ENCODE data around the gene UGT1A7. TPM values are rescaled to one million over a fixed set of nuclear protein-coding genes. Genes with fewer than 3 reads are reported as not detected.

UGT1A7 gene
- total RNA-seq, 4 donors from 2014 or later, result 28.1 to 145 (median 78.5) TPM

DNA sequence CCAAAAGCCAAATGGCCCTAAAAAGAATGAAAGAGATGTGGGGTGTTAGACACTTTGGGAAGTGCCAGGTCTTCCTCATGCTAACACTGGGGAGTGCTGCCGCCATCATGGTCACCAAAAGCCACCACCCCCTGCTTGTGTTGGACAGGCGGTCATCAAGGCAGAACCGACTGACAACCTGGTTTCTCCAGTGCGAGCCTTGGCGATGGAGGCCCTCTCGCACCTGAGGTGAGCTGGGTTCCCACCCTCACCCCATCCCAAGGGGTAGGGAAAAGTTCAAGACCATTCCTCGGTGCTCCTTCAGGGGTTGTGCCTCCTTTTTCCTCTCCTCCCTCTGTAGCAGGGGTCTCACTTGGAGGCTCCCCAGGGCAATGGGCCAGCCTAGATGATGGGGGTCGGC lies 130.0 kb downstream of the UGT1A7 start:
- Histone ChIP-seq H3K27me3 (peaks cover 0 to 35% (median 0%) of the 10 kb centered on the region in 4 donors), H3K4me3 (no peak overlapping the region), H3K36me3 (no peaks in the 10 kb centered on the region), H3K27ac (no peak overlapping the region), H3K4me1 (no peaks in the 10 kb centered on the region), H3K9me3 (no peaks in the 10 kb centered on the region)
- TF ChIP-seq, protein P1, sequence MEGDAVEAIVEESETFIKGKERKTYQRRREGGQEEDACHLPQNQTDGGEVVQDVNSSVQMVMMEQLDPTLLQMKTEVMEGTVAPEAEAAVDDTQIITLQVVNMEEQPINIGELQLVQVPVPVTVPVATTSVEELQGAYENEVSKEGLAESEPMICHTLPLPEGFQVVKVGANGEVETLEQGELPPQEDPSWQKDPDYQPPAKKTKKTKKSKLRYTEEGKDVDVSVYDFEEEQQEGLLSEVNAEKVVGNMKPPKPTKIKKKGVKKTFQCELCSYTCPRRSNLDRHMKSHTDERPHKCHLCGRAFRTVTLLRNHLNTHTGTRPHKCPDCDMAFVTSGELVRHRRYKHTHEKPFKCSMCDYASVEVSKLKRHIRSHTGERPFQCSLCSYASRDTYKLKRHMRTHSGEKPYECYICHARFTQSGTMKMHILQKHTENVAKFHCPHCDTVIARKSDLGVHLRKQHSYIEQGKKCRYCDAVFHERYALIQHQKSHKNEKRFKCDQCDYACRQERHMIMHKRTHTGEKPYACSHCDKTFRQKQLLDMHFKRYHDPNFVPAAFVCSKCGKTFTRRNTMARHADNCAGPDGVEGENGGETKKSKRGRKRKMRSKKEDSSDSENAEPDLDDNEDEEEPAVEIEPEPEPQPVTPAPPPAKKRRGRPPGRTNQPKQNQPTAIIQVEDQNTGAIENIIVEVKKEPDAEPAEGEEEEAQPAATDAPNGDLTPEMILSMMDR (IDR thresholded peaks at IDR 0.05), result no peak
- no peak for TF ChIP-seq POLR2A (IDR thresholded peaks at IDR 0.05)
- no peak for DNase-seq
- WGBS, 2 donors, result 83 to 86% methylated on average over 3 to 8 of the region's 8 CpGs
- intact Hi-C loops (cut with DNase I), result no loop called here

DNA sequence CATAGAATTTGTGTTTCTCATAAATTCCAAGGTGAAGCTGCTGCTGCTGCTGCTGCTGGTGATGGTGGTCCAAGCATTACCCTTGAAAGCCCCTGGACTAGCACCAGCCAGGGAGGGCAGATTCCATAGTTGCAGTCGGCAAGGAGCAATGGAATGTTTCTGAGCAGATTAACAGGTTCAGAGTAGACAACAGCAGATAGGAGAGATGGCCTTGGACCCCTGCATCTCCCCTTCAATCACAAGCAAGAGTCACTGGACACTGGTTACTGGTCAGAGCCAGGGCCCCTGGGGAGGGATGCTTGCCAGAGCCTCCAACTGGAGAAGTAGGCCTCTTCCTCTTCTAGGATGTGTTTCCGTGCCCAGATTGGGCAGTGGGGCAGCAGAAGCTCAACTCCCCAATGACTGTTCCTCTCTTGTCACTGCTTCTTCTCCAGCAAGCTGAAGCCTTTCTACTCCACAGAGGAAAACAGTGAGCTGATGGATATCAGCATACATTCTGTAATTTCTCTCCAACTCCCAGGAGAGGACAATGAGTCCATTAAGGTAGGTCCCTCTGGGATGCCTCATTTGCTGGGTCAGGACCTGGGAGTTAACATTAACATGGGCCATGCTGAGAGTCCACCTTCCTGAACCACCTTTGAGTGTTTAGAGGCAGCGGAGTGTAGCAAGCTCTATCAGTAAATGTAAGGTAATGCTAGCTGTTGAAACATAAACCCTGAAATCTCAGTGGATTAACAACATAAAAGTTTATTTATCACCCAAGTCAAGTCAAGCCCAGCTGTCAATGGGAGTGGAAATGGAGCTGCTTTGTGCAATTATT lies 131.7 kb downstream of the UGT1A7 start:
- intact Hi-C loops (cut with DNase I), result no loop called here
- Histone ChIP-seq H3K9me3 (no peaks in the 10 kb centered on the region), H3K27ac (no peak overlapping the region), H3K4me1 (no peaks in the 10 kb centered on the region), H3K4me3 (no peak overlapping the region), H3K36me3 (no peaks in the 10 kb centered on the region), H3K27me3 (peaks cover 0 to 24% (median 0%) of the 10 kb centered on the region in 4 donors)
- TF ChIP-seq, protein P1 (IDR thresholded peaks at IDR 0.05), result no peak
- no peak for TF ChIP-seq POLR2A (IDR thresholded peaks at IDR 0.05)
- 86 to 93% methylated on average over 2 of the region's 3 CpGs for WGBS, 2 donors
- DNase-seq, result no peak

DNA sequence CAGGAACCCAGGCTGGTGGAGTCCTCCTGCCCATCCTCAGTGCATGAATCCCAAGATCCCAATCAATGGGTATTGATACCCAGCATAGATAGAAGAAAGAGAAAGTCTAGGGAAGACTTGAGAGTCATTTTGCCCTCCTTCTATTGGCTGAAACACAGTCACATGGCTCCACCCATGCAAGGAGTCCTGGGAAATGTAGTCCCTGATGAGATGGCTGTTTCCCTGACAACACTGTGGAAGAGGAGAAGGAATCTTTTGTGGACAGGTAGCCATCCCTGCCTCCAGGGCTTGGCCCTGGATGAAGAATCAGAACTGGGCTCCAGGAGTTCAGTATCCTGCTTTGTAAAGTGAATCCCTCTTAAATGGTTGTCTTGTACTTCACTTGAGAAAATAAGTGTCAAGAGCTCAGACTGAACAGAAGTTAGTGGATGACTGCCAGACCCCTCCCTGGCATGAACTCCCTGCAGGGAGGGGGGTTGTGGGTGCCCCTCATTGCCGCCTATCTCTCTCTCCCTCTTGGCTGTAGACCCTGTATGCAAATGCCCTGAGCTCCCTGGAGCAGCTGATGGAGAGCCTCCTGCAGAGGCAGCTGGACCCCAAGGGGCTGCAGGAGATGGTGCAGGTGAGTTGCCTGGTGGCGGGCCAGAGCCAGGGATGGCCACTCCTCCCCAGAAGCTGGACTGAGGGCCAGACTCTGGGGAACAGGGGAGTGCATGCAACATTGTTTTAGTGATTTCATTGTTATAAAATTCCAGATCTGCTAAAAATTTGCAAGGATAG lies 132.5 kb downstream of the UGT1A7 start:
- Histone ChIP-seq H3K4me1 (no peaks in the 10 kb centered on the region), H3K4me3 (no peak overlapping the region), H3K36me3 (no peaks in the 10 kb centered on the region), H3K9me3 (no peaks in the 10 kb centered on the region), H3K27me3 (peaks cover 0 to 16% (median 0%) of the 10 kb centered on the region in 4 donors), H3K27ac (no peak overlapping the region)
- 36 to 42% methylated on average over 1 to 2 of the region's 2 CpGs for WGBS, 2 donors
- no peak for DNase-seq
- TF ChIP-seq, protein P1 (IDR thresholded peaks at IDR 0.05), result no peak
- TF ChIP-seq POLR2A (IDR thresholded peaks at IDR 0.05), result no peak
- intact Hi-C loops (cut with DNase I), result no loop called here

DNA sequence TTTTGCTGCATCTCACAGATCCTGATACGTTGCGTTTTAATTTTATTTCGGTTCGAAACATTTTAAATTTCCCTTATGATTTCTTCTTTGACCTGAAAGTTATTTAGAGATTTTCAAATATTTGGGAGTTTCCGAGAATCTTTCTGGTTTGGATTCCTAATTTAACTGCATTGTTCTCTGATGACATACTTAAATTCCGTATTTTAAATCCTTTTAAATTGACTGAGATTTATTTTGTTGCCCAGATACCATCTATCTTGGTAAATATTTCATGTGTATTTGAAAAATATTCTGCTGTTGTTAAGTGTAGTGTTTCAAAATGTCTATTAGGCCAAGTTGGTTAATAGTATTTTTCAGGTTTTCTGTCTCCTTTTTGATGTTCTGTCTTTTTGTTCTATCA lies 134.2 kb downstream of the UGT1A7 start:
- 78 to 83% methylated on average over 6 of the region's 6 CpGs for WGBS, 2 donors
- TF ChIP-seq, protein P1 (IDR thresholded peaks at IDR 0.05), result no peak
- TF ChIP-seq POLR2A (IDR thresholded peaks at IDR 0.05), result no peak
- no peak for DNase-seq
- no peak overlapping the region for H3K4me3 ChIP-seq
- no peaks in the 10 kb centered on the region for H3K9me3 ChIP-seq
- H3K27me3 ChIP-seq, result peaks cover 0 to 10% (median 0%) of the 10 kb centered on the region in 4 donors
- H3K27ac ChIP-seq, result no peak overlapping the region
- H3K36me3 ChIP-seq, result no peaks in the 10 kb centered on the region
- H3K4me1 ChIP-seq, result no peaks in the 10 kb centered on the region
- intact Hi-C loops (cut with DNase I), result no loop called here

DNA sequence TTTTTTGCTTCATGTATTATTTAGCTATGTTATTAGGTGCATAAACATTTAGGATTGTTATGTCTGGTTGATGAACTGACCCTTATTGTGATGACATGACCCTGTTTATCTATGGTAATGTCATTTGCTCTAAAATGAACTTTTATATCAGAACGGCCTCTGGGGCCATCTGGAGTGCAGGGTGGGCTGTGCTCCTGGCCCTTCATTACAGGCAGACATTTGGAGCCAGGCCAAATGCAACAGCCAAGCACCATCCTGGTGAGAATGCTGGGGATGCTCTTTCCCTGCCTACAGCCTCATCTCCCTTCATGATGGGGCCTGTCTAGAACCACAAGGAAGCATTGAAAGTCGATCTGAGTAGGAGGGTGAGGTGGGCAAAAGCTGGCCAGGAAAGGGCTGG lies 134.6 kb downstream of the UGT1A7 start:
- no peak for DNase-seq
- intact Hi-C loops (cut with DNase I), result no loop called here

More for the DNA sequence above, 134.6 kb downstream of the UGT1A7 start:
- TF ChIP-seq, protein P1 (IDR thresholded peaks at IDR 0.05), result no peak
- no peak for TF ChIP-seq POLR2A (IDR thresholded peaks at IDR 0.05)
- no peak overlapping the region for H3K4me3 ChIP-seq
- no peaks in the 10 kb centered on the region for H3K36me3 ChIP-seq
- H3K9me3 ChIP-seq, result no peaks in the 10 kb centered on the region
- H3K27ac ChIP-seq, result no peak overlapping the region
- WGBS, 2 donors, result 33 to 36% methylated on average over 2 of the region's 2 CpGs
- H3K4me1 ChIP-seq, result no peaks in the 10 kb centered on the region
- peaks cover 0 to 6% (median 0%) of the 10 kb centered on the region in 4 donors for H3K27me3 ChIP-seq

Data from esophagus squamous epithelium (tissue), 5 donors.